PFSK-1 (cell line): ENCODE results near the gene PSMG1.

Experiments
- FOXP2 ChIP-seq: optimal IDR thresholded peaks from 2 replicates; pipeline ENCODE3; 2011; ENCODE audit warnings: borderline replicate concordance, control low read depth, inconsistent platforms; ENCODE audit not compliant: insufficient read depth; ENCODE audit errors: extremely low read length, extremely low read depth
- POLR2AphosphoS5 ChIP-seq: IDR thresholded peaks from 2 replicates; pipeline ENCODE4 v1.6.1; 2012; ENCODE audit warnings: low read depth, mild to moderate bottlenecking, control low read depth, low read length, moderate library complexity
- SIN3A ChIP-seq: IDR thresholded peaks from 2 replicates; pipeline ENCODE4 v1.6.1; 2012; ENCODE audit warnings: mild to moderate bottlenecking, low read length, moderate library complexity, borderline replicate concordance; ENCODE audit not compliant: insufficient read depth
- TAF1 ChIP-seq: IDR thresholded peaks from 2 replicates; pipeline ENCODE4 v1.6.1; 2012; ENCODE audit warnings: low read length, control low read depth, borderline replicate concordance; ENCODE audit not compliant: insufficient read depth
- TF ChIP-seq, protein P1 (sequence below), 2 experiments: IDR thresholded peaks; 2 replicates each; pipeline versions ENCODE4 v1.6.1 to v1.8.0; 2011 to 2012; ENCODE audit warnings: low read depth in 2 of 2, low read length in 2 of 2, control low read depth in 1 of 2, inconsistent platforms in 1 of 2, mild to moderate bottlenecking in 1 of 2, moderate library complexity in 1 of 2; ENCODE audit not compliant: insufficient read depth in 1 of 2

Gene PSMG1

DNA sequence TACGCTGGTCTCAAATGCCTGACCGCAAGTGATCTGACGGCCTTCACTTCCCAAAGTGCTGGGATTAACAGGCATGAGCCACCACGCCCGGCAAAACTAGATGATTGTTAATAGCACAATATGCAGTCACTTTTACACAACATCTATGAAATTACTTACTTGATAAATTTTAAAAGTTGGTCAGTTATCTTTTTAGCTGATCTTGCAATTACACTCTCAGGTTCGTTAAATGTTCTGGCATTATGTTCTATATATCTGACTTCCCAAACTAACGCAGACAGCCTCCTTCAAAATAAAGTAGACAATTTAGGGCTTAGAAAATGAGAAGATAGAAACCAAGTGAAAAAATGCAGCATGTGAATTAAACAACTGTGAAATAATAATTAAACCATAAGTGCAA, 31.8 kb upstream of the PSMG1 start:
- TF ChIP-seq POLR2AphosphoS5, result no peak
- no peak for TF ChIP-seq FOXP2
- TF ChIP-seq, protein P1, sequence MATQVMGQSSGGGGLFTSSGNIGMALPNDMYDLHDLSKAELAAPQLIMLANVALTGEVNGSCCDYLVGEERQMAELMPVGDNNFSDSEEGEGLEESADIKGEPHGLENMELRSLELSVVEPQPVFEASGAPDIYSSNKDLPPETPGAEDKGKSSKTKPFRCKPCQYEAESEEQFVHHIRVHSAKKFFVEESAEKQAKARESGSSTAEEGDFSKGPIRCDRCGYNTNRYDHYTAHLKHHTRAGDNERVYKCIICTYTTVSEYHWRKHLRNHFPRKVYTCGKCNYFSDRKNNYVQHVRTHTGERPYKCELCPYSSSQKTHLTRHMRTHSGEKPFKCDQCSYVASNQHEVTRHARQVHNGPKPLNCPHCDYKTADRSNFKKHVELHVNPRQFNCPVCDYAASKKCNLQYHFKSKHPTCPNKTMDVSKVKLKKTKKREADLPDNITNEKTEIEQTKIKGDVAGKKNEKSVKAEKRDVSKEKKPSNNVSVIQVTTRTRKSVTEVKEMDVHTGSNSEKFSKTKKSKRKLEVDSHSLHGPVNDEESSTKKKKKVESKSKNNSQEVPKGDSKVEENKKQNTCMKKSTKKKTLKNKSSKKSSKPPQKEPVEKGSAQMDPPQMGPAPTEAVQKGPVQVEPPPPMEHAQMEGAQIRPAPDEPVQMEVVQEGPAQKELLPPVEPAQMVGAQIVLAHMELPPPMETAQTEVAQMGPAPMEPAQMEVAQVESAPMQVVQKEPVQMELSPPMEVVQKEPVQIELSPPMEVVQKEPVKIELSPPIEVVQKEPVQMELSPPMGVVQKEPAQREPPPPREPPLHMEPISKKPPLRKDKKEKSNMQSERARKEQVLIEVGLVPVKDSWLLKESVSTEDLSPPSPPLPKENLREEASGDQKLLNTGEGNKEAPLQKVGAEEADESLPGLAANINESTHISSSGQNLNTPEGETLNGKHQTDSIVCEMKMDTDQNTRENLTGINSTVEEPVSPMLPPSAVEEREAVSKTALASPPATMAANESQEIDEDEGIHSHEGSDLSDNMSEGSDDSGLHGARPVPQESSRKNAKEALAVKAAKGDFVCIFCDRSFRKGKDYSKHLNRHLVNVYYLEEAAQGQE (IDR thresholded peaks at IDR 0.05; ENCODE audit: insufficient read depth in 1 of 2, low read depth in 2 of 2, low read length in 2 of 2), result no peak
- TF ChIP-seq TAF1, result no peak
- TF ChIP-seq SIN3A, result no peak

- TF ChIP-seq, protein P1 (IDR thresholded peaks at IDR 0.05; ENCODE audit: insufficient read depth in 1 of 2, low read depth in 2 of 2, low read length in 2 of 2), result no peak
- TF ChIP-seq POLR2AphosphoS5 (no peak), SIN3A (no peak), FOXP2 (no peak), TAF1 (no peak)
Observed at GRCh38 chr21:39209334-39209688, 26.1 kb upstream of the PSMG1 start.

GRCh38 chr21:39208624-39209333, 25.5 kb upstream of the PSMG1 start:
- TF ChIP-seq, protein P1 (IDR thresholded peaks at IDR 0.05; ENCODE audit: insufficient read depth in 1 of 2, low read depth in 2 of 2, low read length in 2 of 2), result no peak
- no peak for TF ChIP-seq SIN3A
- no peak for TF ChIP-seq TAF1
- no peak for TF ChIP-seq POLR2AphosphoS5
- no peak for TF ChIP-seq FOXP2

- TF ChIP-seq, protein P1 (IDR thresholded peaks at IDR 0.05; ENCODE audit: insufficient read depth in 1 of 2, low read depth in 2 of 2, low read length in 2 of 2), result no peak
- TF ChIP-seq FOXP2, result no peak
- no peak for TF ChIP-seq POLR2AphosphoS5
- TF ChIP-seq TAF1, result no peak
- no peak for TF ChIP-seq SIN3A
Observed at GRCh38 chr21:39204134-39204533, 20.9 kb upstream of the PSMG1 start.
